ENCODE results near the gene OPTC. TPM values are rescaled to one million over a fixed set of nuclear protein-coding genes. Genes with fewer than 3 reads are reported as not detected.
A peak's percentile ranks its signal among the peaks of the same experiment; 100 is the strongest.

OPTC gene
- total and polyA plus RNA-seq, 12 donors, result 0.07 TPM; not detected in 11

GRCh38 chr1:203524152-203524551 is 30.2 kb downstream of the OPTC start:
- no peak for DNase-seq
- 70 to 82% (median 76%) methylated on average over 4 of the region's 4 CpGs for WGBS, 4 donors
- intact Hi-C loops (cut with DNase I), result no loop called here
- Histone ChIP-seq H3K27me3 (no peaks in the 10 kb centered on the region), H3K27ac (no peak overlapping the region), H3K36me3 (replicated peaks in 1 of 2) (no peaks in the 10 kb centered on the region), H3K4me3 (no peak overlapping the region), H3K9me3 (replicated peaks in 1 of 3) (no peaks in the 10 kb centered on the region), H3K4me1 (replicated peaks in 1 of 2) (peaks cover 7 to 11% of the 10 kb centered on the region in 2 donors)
- TF ChIP-seq POLR2A (IDR thresholded peaks at IDR 0.05), result no peak
- TF ChIP-seq, protein P1, sequence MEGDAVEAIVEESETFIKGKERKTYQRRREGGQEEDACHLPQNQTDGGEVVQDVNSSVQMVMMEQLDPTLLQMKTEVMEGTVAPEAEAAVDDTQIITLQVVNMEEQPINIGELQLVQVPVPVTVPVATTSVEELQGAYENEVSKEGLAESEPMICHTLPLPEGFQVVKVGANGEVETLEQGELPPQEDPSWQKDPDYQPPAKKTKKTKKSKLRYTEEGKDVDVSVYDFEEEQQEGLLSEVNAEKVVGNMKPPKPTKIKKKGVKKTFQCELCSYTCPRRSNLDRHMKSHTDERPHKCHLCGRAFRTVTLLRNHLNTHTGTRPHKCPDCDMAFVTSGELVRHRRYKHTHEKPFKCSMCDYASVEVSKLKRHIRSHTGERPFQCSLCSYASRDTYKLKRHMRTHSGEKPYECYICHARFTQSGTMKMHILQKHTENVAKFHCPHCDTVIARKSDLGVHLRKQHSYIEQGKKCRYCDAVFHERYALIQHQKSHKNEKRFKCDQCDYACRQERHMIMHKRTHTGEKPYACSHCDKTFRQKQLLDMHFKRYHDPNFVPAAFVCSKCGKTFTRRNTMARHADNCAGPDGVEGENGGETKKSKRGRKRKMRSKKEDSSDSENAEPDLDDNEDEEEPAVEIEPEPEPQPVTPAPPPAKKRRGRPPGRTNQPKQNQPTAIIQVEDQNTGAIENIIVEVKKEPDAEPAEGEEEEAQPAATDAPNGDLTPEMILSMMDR (IDR thresholded peaks at IDR 0.05), result no peak

- H3K27me3 ChIP-seq, result no peaks in the 10 kb centered on the region
- no peaks in the 10 kb centered on the region for H3K9me3 ChIP-seq (replicated peaks in 1 of 3)
- 89 to 95% (median 92%) methylated on average over 4 of the region's 4 CpGs for WGBS, 4 donors
- peaks cover 7 to 11% of the 10 kb centered on the region in 2 donors for H3K4me1 ChIP-seq (replicated peaks in 1 of 2)
- H3K4me3 ChIP-seq, result no peak overlapping the region
- H3K36me3 ChIP-seq (replicated peaks in 1 of 2), result no peaks in the 10 kb centered on the region
- DNase-seq, result no peak
- no peak for TF ChIP-seq POLR2A (IDR thresholded peaks at IDR 0.05)
- TF ChIP-seq, protein P1 (IDR thresholded peaks at IDR 0.05), result no peak
- H3K27ac ChIP-seq, result no peak overlapping the region
- intact Hi-C loops (cut with DNase I), result no loop called here
Observed at GRCh38 chr1:203524824-203525223, 30.9 kb downstream of the OPTC start.

DNA sequence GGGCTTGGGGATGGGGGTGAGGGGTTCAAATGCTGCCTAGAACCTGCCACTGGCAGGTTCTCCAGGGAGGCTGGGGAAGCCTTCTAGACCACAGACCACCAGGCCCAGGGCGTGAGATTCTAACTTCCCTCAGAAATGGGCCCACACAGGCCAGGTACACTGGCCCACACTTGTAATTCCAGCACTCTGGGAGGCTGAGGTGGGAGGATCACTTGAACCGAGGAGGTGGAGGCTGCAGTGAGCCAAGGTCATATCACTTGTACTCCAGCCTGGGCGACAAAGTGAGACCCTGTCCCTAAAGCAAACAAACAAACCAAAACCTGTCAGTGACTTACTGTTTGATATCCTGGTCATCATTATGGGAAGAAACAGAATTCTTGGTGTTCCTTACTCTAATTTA is 31.7 kb downstream of the OPTC start:
- TF ChIP-seq, protein P1 (IDR thresholded peaks at IDR 0.05), result no peak
- TF ChIP-seq POLR2A (IDR thresholded peaks at IDR 0.05), result no peak
- 88 to 100% (median 94%) methylated on average over 2 to 3 of the region's 3 CpGs for WGBS, 4 donors
- Histone ChIP-seq H3K27me3 (no peaks in the 10 kb centered on the region), H3K4me3 (no peak overlapping the region), H3K36me3 (replicated peaks in 1 of 2) (no peaks in the 10 kb centered on the region), H3K4me1 (replicated peaks in 1 of 2) (peaks cover 6 to 11% of the 10 kb centered on the region in 2 donors), H3K9me3 (replicated peaks in 1 of 3) (no peaks in the 10 kb centered on the region), H3K27ac (no peak overlapping the region)
- no peak for DNase-seq
- intact Hi-C loops (cut with DNase I), result no loop called here

DNA sequence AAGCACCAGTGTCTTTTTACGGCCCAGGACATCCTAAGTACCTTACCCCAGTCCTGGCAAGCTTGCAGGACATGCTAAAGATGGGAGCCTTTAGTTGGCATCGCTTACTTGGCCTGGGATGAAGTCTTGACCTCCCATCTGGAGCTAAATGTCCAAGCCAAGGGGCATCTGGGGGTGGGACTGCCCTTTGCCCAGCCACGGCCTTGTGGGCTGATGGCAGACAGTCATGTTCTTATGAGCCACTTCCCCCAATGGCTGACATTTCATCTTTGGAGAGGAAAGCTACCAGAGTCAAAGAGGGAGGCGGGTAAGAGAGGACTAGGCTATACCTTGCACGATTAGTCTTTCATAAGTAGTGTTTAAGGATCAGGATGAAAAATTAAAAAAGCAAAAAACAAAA is 32.2 kb downstream of the OPTC start:
- no peaks in the 10 kb centered on the region for H3K27me3 ChIP-seq
- peak in 1 of 7 donors; percentile 7 for DNase-seq
- no peak overlapping the region for H3K4me3 ChIP-seq
- no peaks in the 10 kb centered on the region for H3K9me3 ChIP-seq (replicated peaks in 1 of 3)
- no peaks in the 10 kb centered on the region for H3K36me3 ChIP-seq (replicated peaks in 1 of 2)
- H3K4me1 ChIP-seq (replicated peaks in 1 of 2), result peaks cover 2 to 9% of the 10 kb centered on the region in 2 donors
- TF ChIP-seq, protein P1 (IDR thresholded peaks at IDR 0.05), result no peak
- no peak for TF ChIP-seq POLR2A (IDR thresholded peaks at IDR 0.05)
- WGBS, 4 donors, result 89 to 94% (median 91%) methylated on average over 5 of the region's 5 CpGs
- no peak overlapping the region for H3K27ac ChIP-seq
- intact Hi-C loops (cut with DNase I), result no loop called here
